MM.1S (cell line): ENCODE data around the gene KCNIP3.

ENCODE experiments used
- CTCF ChIP-seq: fragments of 300-600 bp; sonication (generic); IDR thresholded peaks from 2 replicates; pipeline ENCODE4 v1.5.1; 2016; ENCODE audit warnings: antibody characterized with exemption, low read length, mixed read lengths
- EZH2 ChIP-seq: fragments of 300-600 bp; sonication (generic); optimal IDR thresholded peaks from 2 replicates; pipeline ENCODE3; 2017; ENCODE audit warnings: low read depth, mild to moderate bottlenecking, antibody characterized with exemption, low read length, mixed read lengths
- EZH2phosphoT487 ChIP-seq: fragments of 300-600 bp; sonication (generic); IDR thresholded peaks from 2 replicates; pipeline ENCODE4 v1.6.1; 2018; ENCODE audit warnings: antibody characterized with exemption, low read length

GRCh38 chr2:95320344-95320712 is 23.2 kb downstream of the KCNIP3 start:
- TF ChIP-seq EZH2phosphoT487 (no peak), CTCF (no peak), EZH2 (no peak)
